H54 (cell line): ENCODE results near the gene HSPA1A.
"Not testable (repeated sequence)": the region's sequence is repeated elsewhere in the genome, so short reads cannot be mapped to it uniquely, and the experiment has no call there.

Experiments
- DNase-seq: peaks from one replicate; pipeline ENCODE4 v3.0.0; 2011; ENCODE audit warnings: low spot score, mixed read lengths; ENCODE audit not compliant: insufficient read length
- FAIRE-seq: peaks from 3 replicates; lab custom pipeline; 2011; peaks lifted over from hg19 to GRCh38; lab: Jason Lieb, UNC
- POLR2A ChIP-seq: IDR thresholded peaks from 2 replicates; pipeline ENCODE4 v1.6.1; 2011; ENCODE audit warnings: low read depth, mild to moderate bottlenecking, low read length

The HSPA1A gene

DNA sequence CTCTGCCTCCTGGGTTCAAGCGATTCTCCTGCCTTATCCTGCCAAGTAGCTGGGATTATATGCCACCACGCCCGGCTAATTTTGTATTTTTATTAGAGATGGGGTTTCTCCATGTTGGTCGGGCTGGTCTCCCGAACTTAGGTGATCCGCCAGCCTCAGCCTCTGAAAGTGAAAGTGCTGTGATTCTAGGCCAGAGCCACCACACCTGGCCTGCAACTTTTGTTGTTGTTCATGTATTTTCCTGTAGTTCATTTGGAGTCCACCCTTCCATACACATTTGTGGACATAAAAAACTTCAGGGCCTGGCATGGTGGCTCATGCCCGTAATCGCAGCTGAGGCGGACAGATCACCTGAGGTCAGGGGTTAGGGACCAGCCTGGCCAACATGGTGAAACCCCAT is 26.7 kb downstream of the HSPA1A start:
- DNase-seq (no peak), FAIRE-seq (no peak)

DNA sequence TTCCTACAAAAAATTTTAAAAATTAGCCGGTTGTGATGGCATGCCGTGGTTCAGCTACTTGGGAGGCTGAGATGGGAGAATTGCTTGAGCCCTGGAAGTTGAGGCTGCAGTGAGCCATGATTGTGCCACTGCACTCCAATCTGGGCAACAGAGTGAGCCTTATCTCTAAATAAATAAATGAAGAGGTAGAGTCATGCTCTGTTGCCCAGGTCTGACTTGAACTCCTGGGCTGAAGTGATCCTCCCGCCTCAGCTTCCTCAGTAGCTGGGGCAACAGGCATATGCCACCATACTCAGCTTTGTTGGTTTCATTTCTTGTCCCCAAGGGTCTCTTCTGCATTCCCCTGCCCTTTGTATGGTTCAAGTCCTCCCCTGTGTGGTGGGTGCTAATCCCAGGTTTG is 29.2 kb downstream of the HSPA1A start:
- DNase-seq (no peak), FAIRE-seq (no peak)
- no peak for TF ChIP-seq POLR2A

More for the DNA sequence above, 26.7 kb downstream of the HSPA1A start:
- TF ChIP-seq POLR2A, result no peak

DNA sequence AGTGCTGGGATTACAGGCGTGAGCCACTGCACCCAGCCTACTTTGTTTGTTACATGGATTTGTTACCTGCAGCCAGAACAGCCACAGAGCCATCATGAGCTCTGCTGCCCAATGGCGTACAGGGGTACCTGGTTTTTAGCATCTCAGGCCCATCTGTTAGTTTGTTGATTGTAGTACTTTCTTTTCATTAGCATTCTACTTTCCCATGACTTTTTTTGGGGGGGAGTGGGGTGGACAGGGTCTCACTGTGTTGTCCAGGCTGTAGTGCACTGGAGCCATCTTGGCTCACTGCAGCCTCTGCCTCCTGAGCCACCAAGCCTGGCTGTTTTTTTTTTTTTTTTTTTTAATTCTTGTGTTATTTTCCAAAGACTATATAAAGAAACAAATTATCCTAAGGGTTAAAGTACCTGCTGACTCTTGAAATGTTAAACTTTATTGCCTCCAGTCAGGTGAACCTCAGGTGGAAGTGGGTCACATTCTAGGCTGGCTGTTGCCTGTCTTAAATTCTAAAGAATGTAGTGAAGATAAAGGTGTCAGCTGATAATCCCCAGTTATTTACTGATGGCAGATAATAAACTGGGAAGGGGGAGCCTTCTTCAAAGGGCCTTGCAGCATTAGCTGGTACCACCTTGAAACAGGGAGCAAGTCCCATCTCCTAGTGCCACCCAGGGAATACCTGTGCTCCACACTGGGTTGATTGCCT is 32.1 kb downstream of the HSPA1A start:
- DNase-seq (no peak), FAIRE-seq (no peak)
- TF ChIP-seq POLR2A, result no peak

DNA sequence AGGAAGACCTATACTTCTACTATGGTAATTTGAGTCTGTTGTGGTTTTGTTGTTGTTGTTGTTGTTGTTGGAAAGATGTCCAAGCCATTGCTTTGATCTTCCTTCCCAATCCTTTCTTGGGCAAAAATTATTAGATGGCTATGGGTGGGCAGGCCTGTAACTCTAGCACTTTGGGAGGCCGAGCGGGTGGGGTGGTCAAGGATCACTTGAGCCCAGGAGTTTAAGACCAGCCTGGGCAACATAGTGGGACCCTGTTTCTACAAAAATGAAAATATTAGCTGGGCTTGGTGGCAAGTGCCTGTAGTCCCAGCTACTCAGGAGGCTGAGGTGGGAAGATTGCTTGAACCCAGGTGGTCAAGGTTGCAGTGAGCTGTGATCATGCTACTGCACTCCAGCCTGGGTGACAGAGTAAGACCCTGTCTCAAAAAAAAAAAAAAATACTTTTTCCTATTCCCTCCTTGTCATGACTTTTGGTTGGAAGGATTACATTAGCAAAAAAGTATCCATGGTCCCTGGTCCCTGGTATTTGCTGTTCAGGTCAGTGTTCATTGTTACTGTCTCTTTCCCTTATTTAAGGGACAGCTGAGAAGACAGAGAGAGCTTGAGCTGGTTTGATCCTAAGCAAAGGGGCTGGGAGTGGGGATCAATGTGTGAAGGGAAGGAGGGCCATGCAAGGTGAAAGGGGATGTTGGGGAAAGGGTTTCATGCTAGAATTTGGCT is 35.6 kb downstream of the HSPA1A start:
- DNase-seq (no peak), FAIRE-seq (no peak)
- TF ChIP-seq POLR2A, result no peak

DNA sequence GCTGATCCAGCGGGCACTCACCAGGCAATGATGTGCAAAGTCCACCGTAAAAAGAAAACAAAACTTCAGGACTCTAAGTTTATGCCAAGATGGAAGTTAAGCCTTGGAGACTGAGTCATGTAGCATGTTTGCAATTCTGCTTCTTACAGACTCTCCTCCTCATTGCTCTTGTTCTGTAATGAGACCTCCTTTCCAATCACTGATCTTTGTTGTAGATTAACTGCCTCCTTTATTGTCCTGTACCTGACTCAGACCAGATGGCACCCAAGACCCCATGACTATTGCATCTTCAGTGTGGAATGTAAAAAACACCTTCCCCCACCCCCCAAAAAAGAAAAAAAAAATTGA is 36.1 kb downstream of the HSPA1A start:
- TF ChIP-seq POLR2A, result no peak
- no peak for FAIRE-seq
- no peak for DNase-seq

DNA sequence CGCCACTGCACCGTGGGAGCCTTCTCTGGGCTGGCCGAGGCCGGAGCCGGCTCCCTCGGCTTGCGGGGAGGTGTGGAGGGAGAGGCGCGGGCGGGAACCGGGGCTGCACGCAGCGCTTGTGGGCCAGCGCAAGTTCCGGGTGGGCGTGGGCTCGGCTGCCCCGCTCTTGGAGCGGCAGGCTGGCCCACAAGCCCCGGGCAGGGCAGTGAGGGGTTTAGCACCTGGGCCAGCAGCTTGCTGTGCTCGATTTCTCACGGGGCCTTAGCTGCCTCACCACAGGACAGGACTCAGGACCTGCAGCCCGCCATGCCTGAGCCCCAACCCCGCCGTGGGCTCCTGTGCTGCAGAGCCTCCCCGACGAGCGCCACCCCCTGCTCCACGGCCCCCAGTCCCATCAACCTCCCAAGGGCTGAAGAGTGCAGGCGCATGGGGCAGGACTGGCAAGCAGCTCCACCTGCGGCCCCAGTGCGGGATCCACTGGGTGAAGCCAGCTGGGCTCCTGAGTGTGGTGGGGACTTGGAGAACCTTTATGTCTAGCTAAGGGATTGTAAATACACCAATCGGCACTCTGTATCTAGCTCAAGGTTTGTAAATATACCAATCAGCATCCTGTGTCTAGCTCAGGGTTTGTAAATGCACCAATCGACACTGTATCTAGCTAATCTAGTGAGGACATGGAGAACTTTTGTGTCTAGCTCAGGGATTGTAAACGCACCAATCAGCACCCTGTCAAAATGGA is 36.8 kb downstream of the HSPA1A start:
- FAIRE-seq, DNase-seq: not testable (repeated sequence)

DNA sequence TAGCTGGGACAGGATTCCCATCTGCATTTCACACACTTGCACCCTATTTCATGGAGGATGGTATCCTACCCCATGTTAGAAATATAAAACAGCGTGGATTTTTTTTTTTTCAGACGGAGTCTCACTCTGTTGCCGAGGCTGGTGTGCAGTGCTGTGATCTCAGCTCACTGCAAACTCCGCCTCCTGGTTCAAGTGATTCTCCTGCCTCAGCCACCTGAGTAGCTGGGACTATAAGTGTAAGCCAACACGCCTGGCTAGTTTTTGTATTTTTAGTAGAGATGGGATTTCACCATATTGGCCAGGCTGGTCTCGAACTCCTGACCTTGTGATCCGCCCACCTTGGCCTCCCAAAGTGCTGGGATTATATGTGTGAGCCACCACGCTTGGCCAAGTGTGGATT is 42.4 kb downstream of the HSPA1A start:
- not testable (repeated sequence) for FAIRE-seq, DNase-seq

DNA sequence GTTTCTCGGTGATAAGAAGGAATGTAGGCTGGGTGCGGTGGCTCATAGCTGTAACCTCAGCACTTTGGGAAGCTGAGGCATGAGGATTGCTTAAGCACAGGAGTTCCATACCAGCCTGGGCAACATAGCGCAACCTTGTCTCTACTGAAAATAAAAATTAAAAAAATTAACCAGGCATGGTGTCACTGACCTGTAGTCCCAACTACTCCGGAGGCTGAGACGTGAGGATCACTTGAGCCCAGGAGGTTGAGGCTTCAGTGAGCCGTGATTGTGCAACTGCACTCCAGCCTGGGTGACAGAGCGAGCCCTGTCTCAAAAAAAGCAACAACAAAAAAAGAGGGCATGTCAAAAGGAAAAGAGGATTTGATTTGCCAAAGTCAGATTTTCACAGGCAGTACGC is 43.4 kb downstream of the HSPA1A start:
- no peak for DNase-seq
- no peak for TF ChIP-seq POLR2A
- FAIRE-seq, result no peak

DNA sequence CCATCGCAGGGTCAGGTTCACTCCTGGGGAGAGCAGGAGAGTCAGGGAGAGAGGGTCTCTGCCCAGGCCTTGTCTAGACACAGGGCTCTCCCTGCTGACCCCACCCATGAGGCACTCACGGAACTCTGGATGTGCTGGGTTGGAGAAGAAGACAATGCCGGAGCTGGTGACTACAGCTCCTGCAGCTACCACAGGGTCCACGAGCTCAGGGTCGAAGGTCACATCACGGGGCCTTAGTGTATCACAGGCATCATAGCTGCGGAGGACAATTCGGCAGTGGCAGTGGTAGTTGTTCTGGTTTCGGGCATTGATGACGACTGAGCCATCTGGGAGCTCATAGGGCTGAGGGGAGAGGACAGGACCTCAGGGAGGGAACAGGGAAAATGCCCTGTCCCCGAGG is 44.6 kb downstream of the HSPA1A start:
- no peak for FAIRE-seq
- no peak for TF ChIP-seq POLR2A
- no peak for DNase-seq

DNA sequence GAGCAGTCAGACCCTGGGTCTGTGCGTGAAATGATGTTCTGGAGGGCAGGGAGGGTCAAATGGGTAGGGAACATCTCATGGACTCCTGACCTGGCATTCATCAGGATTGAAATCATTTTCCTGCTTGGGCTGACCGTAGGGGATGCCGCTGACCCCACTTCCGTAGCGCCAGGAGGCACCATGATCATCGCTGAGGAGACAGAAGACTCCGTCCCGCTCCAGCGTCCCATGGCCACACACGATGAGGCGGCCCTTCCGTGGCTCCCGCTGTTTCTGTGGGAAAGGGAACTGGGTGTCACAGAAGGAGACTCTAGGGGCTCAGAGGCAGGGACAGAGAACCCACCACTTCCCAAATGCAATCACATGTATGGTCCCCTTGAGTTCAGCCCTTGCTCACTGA is 45.0 kb downstream of the HSPA1A start:
- no peak for DNase-seq
- no peak for FAIRE-seq
- TF ChIP-seq POLR2A, result no peak

DNA sequence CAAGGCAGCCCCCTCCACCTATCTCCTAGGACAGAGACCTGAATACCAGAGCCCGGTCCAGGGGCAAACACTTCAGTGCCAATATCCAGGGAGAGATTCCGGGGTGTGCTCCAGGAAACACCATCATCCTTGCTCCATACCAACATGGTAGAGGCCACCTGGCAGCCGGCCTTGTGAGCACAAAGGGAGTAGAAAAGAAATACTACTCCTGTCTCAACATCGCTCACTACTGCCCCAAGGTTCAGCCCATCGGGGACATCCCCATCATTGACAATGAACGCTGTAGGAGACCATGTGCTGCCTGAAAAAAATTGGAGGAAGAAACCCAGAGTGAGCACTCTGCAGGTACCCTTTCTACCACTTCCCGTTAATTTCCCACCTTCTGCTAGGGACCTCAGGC is 45.8 kb downstream of the HSPA1A start:
- DNase-seq (no peak), FAIRE-seq (no peak)
- TF ChIP-seq POLR2A, result no peak

DNA sequence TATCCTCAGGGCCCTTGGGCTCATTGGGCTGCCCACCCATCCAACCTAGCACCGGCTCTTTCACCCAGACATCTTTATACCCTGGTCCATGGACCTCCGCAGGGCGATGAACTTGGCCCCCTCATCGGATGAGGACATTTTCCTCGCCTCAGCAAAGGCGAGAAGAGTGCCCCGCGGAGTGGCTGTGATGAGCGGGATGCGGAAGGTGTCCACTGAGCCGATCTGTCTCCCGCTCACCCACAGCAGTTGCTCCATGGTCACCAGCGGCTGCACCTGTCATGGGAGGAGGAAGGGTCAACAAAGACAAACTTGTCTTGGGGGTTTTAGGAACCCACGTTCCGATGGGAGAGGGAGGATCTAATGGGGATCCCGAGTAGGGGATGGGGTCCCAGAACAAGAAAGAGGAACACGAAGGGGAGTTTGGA is 46.6 kb downstream of the HSPA1A start:
- FAIRE-seq, result no peak
- TF ChIP-seq POLR2A, result no peak
- DNase-seq, result no peak

DNA sequence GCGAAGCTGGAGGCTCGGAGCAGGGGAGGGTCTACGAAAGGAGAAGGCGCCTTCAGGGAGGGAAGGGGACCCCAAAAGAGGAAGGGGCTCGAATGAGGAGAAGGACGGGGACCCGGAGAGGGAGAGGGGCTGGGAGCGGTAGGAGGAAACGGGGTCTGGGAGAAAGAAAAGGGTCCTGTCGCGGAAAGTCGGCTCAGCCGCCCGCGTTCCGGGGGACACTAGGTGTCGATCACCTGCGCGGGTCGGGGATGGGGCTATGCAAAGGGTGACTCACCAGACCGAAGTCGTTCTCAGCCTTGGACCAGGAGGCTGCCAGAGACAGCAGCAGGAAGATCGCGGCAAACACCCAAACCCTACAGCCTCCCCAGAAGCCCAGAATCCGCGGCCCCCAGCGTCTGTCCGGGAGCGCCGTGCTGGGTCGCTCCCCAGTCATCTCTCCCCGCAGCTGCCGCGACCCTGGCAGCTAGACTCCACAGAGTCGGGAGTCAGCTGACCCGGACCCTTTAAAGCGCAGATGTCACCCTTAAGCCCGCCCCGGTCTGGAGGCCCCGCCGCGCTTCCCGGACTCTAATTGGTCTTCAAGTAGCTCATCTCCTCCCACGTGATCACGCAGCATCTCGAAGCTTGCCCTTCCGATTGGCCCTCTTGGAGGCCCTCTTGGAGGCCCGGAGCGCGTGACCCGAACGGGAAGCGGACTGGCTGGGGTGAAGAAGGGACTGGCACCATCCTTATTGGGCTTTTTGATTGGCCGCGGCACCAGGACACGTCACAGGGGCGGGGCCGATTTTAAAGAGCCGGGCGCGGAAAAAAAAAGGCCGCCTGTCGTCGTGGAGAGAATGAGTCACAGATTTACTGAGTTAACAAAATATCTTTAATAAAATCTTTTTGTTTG is 47.2 kb downstream of the HSPA1A start, which contains the start of gene NEU1:
Gene NEU1 (minus strand): TSS at position 478 of the 892 bp plus-strand sequence. CDS start 45 bp downstream, at position 433.
- DNase-seq (peak; percentile 100), FAIRE-seq (peak; percentile 82)
- peak; percentile 95 for TF ChIP-seq POLR2A

DNA sequence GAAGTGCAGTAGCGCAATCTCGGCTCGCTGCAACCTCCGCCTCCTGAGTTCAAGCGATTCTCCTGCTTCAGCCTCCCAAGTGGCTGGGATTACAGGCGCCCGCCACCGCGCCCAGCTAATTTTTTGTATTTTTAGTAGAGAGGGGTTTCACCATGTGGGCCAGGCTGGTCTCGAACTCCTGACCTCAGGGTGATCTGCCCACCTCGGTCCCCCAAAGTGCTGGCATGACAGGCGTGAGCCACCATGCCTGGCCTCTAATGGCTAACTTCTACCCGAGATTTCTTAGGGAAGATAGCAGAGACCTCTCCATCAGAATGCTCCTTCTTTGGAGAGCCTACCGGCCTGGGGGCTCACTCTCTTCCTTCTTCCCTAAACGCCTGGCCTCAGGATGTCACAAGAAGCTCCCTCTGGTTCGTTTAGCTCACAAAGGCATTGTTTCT is 48.8 kb downstream of the HSPA1A start:
- FAIRE-seq, DNase-seq: not testable (repeated sequence)
